Type B pancreatic cell (in vitro differentiated cells): Measurements from ENCODE around the gene ALPK1. TPM values are rescaled to one million over a fixed set of nuclear protein-coding genes. Genes with fewer than 3 reads are reported as not detected.

Experiments
- DNase-seq: peaks from one replicate; pipeline ENCODE4 v3.0.0; 2021; ENCODE audit warnings: mixed read lengths; ENCODE audit not compliant: unreplicated experiment; ENCODE audit errors: extremely low spot score
- H3K27ac Mint-ChIP-seq: 2 replicates; pipeline ENCODE4 v1.8.0; 2021; ENCODE audit warnings: mild to moderate bottlenecking, mixed read lengths
- H3K27me3 Mint-ChIP-seq: 2 replicates; pipeline ENCODE4 v1.8.0; 2021; ENCODE audit warnings: mixed read lengths
- H3K36me3 Mint-ChIP-seq: 2 replicates; pipeline ENCODE4 v1.8.0; 2021; ENCODE audit warnings: mixed read lengths
- H3K4me1 Mint-ChIP-seq: one replicate; pipeline ENCODE4 v1.8.0; 2021; ENCODE audit warnings: mixed read lengths; ENCODE audit not compliant: unreplicated experiment
- H3K4me3 Mint-ChIP-seq: 2 replicates; pipeline ENCODE4 v1.8.0; 2021; ENCODE audit warnings: mild to moderate bottlenecking, mixed read lengths
- H3K9me3 Mint-ChIP-seq: 2 replicates; pipeline ENCODE4 v1.8.0; 2021; ENCODE audit warnings: mixed read lengths
- CTCF ChIP-seq: fragments of 200-600 bp; sonication (generic); conservative IDR thresholded peaks from 2 replicates; pipeline ENCODE4 v1.5.0; 2021; ENCODE audit warnings: antibody characterized with exemption, mild to moderate bottlenecking
- total RNA-seq: library from RNA; stranded (reverse); gene quantifications from 2 replicates; pipeline ENCODE4 v1.2.1, GENCODE V29; 2021; ENCODE audit warnings: low replicate concordance

ALPK1 gene
- total RNA-seq, 1 donor from 2014 or later: 6.7 TPM

GRCh38 chr4:112355662-112356061 is 58.5 kb downstream of the ALPK1 start:
- Mint-ChIP-seq H3K27ac (no peak overlapping the region), H3K27me3 (no peaks in the 10 kb centered on the region), H3K4me3 (no peak overlapping the region), H3K4me1 (no peaks in the 10 kb centered on the region), H3K9me3 (peaks cover 5% of the 10 kb centered on the region), H3K36me3 (no peaks in the 10 kb centered on the region)
- TF ChIP-seq CTCF: no peak
- no peak for DNase-seq

- H3K4me3 Mint-ChIP-seq: no peak overlapping the region
- peaks cover 13% of the 10 kb centered on the region for H3K9me3 Mint-ChIP-seq
- no peak for TF ChIP-seq CTCF
- H3K27ac Mint-ChIP-seq: no peak overlapping the region
- H3K4me1 Mint-ChIP-seq: no peaks in the 10 kb centered on the region
- no peaks in the 10 kb centered on the region for H3K36me3 Mint-ChIP-seq
- no peaks in the 10 kb centered on the region for H3K27me3 Mint-ChIP-seq
- no peak for DNase-seq
Observed at GRCh38 chr4:112357453-112357852, 60.3 kb downstream of the ALPK1 start.

- no peaks in the 10 kb centered on the region for H3K36me3 Mint-ChIP-seq
- no peaks in the 10 kb centered on the region for H3K27me3 Mint-ChIP-seq
- no peak overlapping the region for H3K4me3 Mint-ChIP-seq
Observed at GRCh38 chr4:112357897-112358296, 60.7 kb downstream of the ALPK1 start.

GRCh38 chr4:112358415-112358814 is 61.2 kb downstream of the ALPK1 start:
- Mint-ChIP-seq H3K9me3 (peaks cover 15% of the 10 kb centered on the region), H3K27ac (no peak overlapping the region), H3K27me3 (no peaks in the 10 kb centered on the region), H3K36me3 (no peaks in the 10 kb centered on the region), H3K4me1 (no peaks in the 10 kb centered on the region), H3K4me3 (no peak overlapping the region)
- no peak for TF ChIP-seq CTCF
- no peak for DNase-seq

More at GRCh38 chr4:112357897-112358296, 60.7 kb downstream of the ALPK1 start:
- no peak for DNase-seq
- no peak overlapping the region for H3K27ac Mint-ChIP-seq
- H3K4me1 Mint-ChIP-seq: no peaks in the 10 kb centered on the region
- peaks cover 15% of the 10 kb centered on the region for H3K9me3 Mint-ChIP-seq
- no peak for TF ChIP-seq CTCF

GRCh38 chr4:112358952-112359749 is 62.0 kb downstream of the ALPK1 start:
- no peaks in the 10 kb centered on the region for H3K27me3 Mint-ChIP-seq
- no peak overlapping the region for H3K4me3 Mint-ChIP-seq
- no peak overlapping the region for H3K27ac Mint-ChIP-seq
- no peak for DNase-seq
- peaks cover 15% of the 10 kb centered on the region for H3K9me3 Mint-ChIP-seq
- H3K4me1 Mint-ChIP-seq: no peaks in the 10 kb centered on the region
- TF ChIP-seq CTCF: no peak
- H3K36me3 Mint-ChIP-seq: no peaks in the 10 kb centered on the region
